ENCODE results near the gene TBCB. TPM values are rescaled to one million over a fixed set of nuclear protein-coding genes. Genes with fewer than 3 reads are reported as not detected.

The TBCB gene
- total RNA-seq, 4 donors from 2014 or later = 57.2 to 143 (median 104) TPM

DNA sequence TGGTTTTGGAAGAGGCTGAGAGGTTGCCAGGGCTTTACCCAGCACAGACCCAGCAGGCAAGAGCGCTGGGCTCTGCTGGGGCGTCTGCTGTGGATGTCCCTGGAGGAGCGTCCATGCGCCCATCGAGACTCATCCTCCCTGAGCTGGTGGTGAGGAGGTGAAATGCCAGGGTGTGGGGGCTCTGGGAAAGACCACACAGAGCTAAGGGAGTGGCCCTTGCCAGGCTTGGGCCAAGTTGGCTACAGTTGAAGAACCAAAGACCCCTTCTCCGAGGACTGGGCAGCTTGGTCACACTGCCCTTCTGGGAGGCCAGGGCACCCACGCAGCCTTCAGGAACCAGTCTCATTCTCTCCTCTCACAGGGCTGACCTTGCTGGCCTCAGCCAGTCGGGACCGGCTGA lies 28.9 kb upstream of the TBCB start:
- DNase-seq = no peak
- no peak overlapping the region for H3K27ac ChIP-seq
- TF ChIP-seq, protein P1, sequence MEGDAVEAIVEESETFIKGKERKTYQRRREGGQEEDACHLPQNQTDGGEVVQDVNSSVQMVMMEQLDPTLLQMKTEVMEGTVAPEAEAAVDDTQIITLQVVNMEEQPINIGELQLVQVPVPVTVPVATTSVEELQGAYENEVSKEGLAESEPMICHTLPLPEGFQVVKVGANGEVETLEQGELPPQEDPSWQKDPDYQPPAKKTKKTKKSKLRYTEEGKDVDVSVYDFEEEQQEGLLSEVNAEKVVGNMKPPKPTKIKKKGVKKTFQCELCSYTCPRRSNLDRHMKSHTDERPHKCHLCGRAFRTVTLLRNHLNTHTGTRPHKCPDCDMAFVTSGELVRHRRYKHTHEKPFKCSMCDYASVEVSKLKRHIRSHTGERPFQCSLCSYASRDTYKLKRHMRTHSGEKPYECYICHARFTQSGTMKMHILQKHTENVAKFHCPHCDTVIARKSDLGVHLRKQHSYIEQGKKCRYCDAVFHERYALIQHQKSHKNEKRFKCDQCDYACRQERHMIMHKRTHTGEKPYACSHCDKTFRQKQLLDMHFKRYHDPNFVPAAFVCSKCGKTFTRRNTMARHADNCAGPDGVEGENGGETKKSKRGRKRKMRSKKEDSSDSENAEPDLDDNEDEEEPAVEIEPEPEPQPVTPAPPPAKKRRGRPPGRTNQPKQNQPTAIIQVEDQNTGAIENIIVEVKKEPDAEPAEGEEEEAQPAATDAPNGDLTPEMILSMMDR (IDR thresholded peaks at IDR 0.05) = no peak
- no peak for TF ChIP-seq POLR2A (IDR thresholded peaks at IDR 0.05)
- no peaks in the 10 kb centered on the region for H3K9me3 ChIP-seq
- no peaks in the 10 kb centered on the region for H3K27me3 ChIP-seq
- 94 to 96% methylated on average over 8 to 9 of the region's 9 CpGs for WGBS, 2 donors
- peaks cover 0 to 3% of the 10 kb centered on the region in 2 donors for H3K4me1 ChIP-seq
- H3K4me3 ChIP-seq (replicated peaks in 1 of 3) = no peak overlapping the region
- intact Hi-C loops (cut with DNase I) = no loop called here
- no peaks in the 10 kb centered on the region for H3K36me3 ChIP-seq

DNA sequence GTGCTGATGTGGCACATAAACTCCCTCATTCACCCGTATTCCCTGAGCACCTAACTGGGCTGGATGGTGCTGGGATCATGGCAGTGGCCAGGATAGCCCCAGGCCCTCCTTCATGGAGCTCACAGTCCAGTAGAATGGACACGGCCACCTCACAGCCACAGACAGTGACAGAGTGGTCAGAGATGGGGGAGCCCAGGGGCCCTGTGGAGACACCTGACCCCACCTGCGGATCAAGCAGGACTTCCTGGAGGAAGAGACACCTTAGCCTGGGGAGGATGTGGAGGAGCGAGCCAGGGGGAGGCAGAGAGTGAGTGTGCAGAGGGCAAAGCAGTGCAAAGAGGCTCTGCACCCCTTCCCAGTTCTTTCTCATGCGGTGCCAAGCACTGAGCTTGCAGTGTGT lies 25.4 kb upstream of the TBCB start:
- Histone ChIP-seq H3K27ac (no peak overlapping the region), H3K4me3 (replicated peaks in 1 of 3) (no peak overlapping the region), H3K36me3 (no peaks in the 10 kb centered on the region), H3K4me1 (no peaks in the 10 kb centered on the region), H3K9me3 (no peaks in the 10 kb centered on the region), H3K27me3 (no peaks in the 10 kb centered on the region)
- TF ChIP-seq POLR2A (IDR thresholded peaks at IDR 0.05) = no peak
- TF ChIP-seq, protein P1 (IDR thresholded peaks at IDR 0.05) = no peak
- intact Hi-C loops (cut with DNase I) = no loop called here
- WGBS, 2 donors = 94 to 100% methylated on average over 5 of the region's 5 CpGs
- DNase-seq = no peak

DNA sequence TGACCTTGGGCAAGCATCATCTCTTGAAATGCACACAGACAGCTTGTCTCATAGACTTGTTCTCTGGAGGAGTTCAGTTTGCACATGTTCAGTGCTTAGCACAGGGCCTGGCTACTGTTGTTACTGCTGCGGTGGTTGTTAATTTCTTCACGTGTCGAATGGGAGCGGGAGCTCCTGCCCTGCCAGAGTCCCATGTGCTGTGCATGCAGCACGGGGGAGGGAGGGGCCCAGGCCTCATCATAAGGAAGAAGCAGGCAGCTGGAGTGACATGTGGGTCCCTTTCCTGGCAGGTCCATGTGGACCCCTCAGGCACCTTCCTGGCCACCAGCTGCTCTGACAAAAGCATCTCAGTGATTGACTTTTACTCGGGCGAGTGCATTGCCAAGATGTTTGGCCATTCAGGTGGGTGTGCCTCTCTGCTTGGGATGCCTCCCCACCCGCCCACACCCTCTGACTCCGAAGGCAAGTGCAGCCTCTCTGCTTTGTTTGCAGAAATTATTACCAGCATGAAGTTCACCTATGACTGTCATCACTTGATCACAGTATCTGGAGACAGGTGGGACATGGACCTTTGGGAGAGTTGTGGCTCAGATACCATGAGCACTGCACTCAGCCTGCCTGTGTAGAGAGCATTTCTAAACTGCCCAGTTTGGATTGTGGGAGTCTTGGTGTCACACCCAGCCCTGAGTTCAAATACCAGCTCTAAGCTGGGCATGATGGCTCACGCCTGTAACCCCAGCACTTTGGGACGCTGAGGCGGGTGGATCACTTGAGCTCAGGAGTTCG lies 24.2 kb upstream of the TBCB start:
- intact Hi-C loops (cut with DNase I) = no loop called here
- Histone ChIP-seq H3K4me3 (replicated peaks in 1 of 3) (no peak overlapping the region), H3K27ac (no peak overlapping the region), H3K27me3 (no peaks in the 10 kb centered on the region), H3K36me3 (no peaks in the 10 kb centered on the region), H3K9me3 (no peaks in the 10 kb centered on the region), H3K4me1 (no peaks in the 10 kb centered on the region)
- TF ChIP-seq POLR2A (IDR thresholded peaks at IDR 0.05) = no peak
- TF ChIP-seq, protein P1 (IDR thresholded peaks at IDR 0.05) = no peak
- WGBS, 2 donors = 78 to 88% methylated on average over 13 of the region's 13 CpGs
- DNase-seq = no peak

DNA sequence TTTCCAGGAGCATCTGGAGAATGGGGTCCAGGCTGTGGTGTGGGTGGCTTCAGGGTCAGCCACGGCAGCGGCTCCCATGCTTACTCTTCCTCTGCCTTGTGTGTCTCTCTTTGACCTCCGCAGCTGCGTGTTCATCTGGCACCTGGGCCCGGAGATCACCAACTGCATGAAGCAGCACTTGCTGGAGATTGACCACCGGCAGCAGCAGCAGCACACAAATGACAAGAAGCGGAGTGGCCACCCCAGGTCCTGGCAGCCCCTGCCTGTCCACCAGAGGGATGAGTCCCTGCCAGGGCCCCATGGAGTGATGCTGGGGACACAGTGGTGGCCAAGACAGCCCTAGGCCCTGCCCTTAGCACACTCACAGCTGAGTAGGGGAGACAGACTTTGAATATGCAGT lies 22.7 kb upstream of the TBCB start:
- Histone ChIP-seq H3K9me3 (no peaks in the 10 kb centered on the region), H3K4me1 (no peaks in the 10 kb centered on the region), H3K4me3 (replicated peaks in 1 of 3) (no peak overlapping the region), H3K27ac (no peak overlapping the region), H3K36me3 (no peaks in the 10 kb centered on the region), H3K27me3 (no peaks in the 10 kb centered on the region)
- WGBS, 2 donors = 97 to 98% methylated on average over 5 to 6 of the region's 7 CpGs
- TF ChIP-seq, protein P1 (IDR thresholded peaks at IDR 0.05) = no peak
- TF ChIP-seq POLR2A (IDR thresholded peaks at IDR 0.05) = no peak
- no peak for DNase-seq
- intact Hi-C loops (cut with DNase I) = no loop called here

DNA sequence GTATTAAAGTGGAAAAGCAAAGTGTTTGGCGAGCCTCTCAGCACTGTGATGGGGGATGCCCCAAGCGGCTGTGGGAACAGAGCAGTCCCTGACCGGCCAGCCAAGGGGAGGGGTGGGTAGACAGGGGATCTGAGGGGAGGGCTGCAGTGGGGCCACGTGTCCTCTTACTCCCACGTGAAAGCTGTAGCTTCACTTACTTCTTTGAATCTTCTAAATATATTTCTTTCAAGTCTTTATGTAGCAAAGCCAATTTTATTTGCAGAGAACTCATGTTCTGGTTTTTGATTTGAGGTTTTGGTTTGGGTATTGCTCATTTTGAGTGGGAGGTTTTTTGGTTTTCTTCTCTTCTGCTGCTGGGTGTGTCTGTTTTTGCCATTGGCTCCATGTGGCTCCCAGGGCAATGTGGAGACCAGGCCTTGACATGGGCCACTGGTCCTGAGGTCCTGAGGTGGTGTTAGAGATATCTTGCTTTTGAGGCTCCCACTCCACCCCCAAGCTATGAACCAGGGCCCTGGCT lies 22.1 kb upstream of the TBCB start:
- intact Hi-C loops (cut with DNase I) = no loop called here
- H3K27me3 ChIP-seq = no peaks in the 10 kb centered on the region
- DNase-seq = no peak
- no peaks in the 10 kb centered on the region for H3K9me3 ChIP-seq
- no peaks in the 10 kb centered on the region for H3K36me3 ChIP-seq
- TF ChIP-seq, protein P1 (IDR thresholded peaks at IDR 0.05) = no peak
- TF ChIP-seq POLR2A (IDR thresholded peaks at IDR 0.05) = no peak
- H3K27ac ChIP-seq = no peak overlapping the region
- 89 to 90% methylated on average over 5 of the region's 5 CpGs for WGBS, 2 donors
- H3K4me1 ChIP-seq = no peaks in the 10 kb centered on the region
- no peak overlapping the region for H3K4me3 ChIP-seq (replicated peaks in 1 of 3)
